Vagina (tissue), 2 donors: ENCODE data around the gene GPANK1. TPM values are rescaled to one million over a fixed set of nuclear protein-coding genes. Genes with fewer than 3 reads are reported as not detected.

Experiments
- DNase-seq, 2 donors: peaks; one replicate each; pipeline ENCODE4 v3.0.0-alpha.2; 2017; ENCODE audit errors: extremely low spot score in 2 of 2
- H3K27ac ChIP-seq: fragments of 200-600 bp; sonication (generic); one replicate; pipeline ENCODE4 v1.5.1; 2019
- H3K27me3 ChIP-seq: fragments of 200-600 bp; sonication (generic); one replicate; pipeline ENCODE4 v1.5.1; 2019
- H3K36me3 ChIP-seq, 2 donors: fragments of 200-600 bp; sonication (generic); one replicate each; pipeline ENCODE4 v1.5.1; 2017 to 2019
- H3K4me1 ChIP-seq: fragments of 200-600 bp; sonication (generic); one replicate; pipeline ENCODE4 v1.5.1; 2019
- H3K4me3 ChIP-seq, 2 donors: fragments of 200-600 bp; sonication (generic); 1 replicate in 1 of 2; 2 replicates in 1 of 2; pipeline ENCODE4 v1.5.1; 2016 to 2019
- H3K9me3 ChIP-seq: fragments of 200-600 bp; sonication (generic); one replicate; pipeline ENCODE4 v1.5.1; 2019
- POLR2A ChIP-seq, 2 donors: fragments of 450-650 bp; IDR thresholded peaks; one replicate each; pipeline ENCODE4 v1.6.1; 2017; ENCODE audit warnings: antibody characterized with exemption in 2 of 2, mild to moderate bottlenecking in 2 of 2, moderate library complexity in 2 of 2
- POLR2AphosphoS5 ChIP-seq, 2 donors: sonication (generic); formaldehyde crosslinking; IDR thresholded peaks; one replicate each; pipeline ENCODE4 v1.9.0; 2017; ENCODE audit warnings: antibody characterized with exemption in 2 of 2, mild to moderate bottlenecking in 2 of 2, low read depth in 1 of 2; ENCODE audit not compliant: insufficient read depth in 1 of 2
- intact Hi-C: fragments of 100-400 bp; cut with DNase I; formaldehyde crosslinking; loops from one replicate; pipeline ENCODE4 v1.15.1; 2023
- microRNA-seq: library from miRNA; unstranded; fragments of <30 nt; microRNA quantifications from one replicate; pipeline ENCODE4, GENCODE V29; 2017; ENCODE audit warnings: borderline number of aligned reads, borderline replicate concordance
- small RNA-seq: library from RNA; depleted of rRNA; stranded (forward); fragments of <200 nt; gene quantifications from one replicate; pipeline ENCODE3, GENCODE V24; 2016
- total RNA-seq: library from RNA; depleted of rRNA; stranded (reverse); fragments of >200 nt; gene quantifications from one replicate; pipeline ENCODE4 v1.2.3, GENCODE V29; 2016
- TF ChIP-seq, protein P1 (sequence below), 3 experiments: fragments of 450-650 bp in 2 of 3; fragments of 200-600 bp in 1 of 3; sonication (generic) in 1 of 3; IDR thresholded peaks; one replicate each; pipeline ENCODE4 v1.5.1; 2017 to 2019; ENCODE audit warnings: antibody characterized with exemption in 3 of 3, mild to moderate bottlenecking in 2 of 3, moderate library complexity in 2 of 3

GPANK1 gene
- total RNA-seq, 1 donor from 2014 or later: 16.9 TPM

DNA sequence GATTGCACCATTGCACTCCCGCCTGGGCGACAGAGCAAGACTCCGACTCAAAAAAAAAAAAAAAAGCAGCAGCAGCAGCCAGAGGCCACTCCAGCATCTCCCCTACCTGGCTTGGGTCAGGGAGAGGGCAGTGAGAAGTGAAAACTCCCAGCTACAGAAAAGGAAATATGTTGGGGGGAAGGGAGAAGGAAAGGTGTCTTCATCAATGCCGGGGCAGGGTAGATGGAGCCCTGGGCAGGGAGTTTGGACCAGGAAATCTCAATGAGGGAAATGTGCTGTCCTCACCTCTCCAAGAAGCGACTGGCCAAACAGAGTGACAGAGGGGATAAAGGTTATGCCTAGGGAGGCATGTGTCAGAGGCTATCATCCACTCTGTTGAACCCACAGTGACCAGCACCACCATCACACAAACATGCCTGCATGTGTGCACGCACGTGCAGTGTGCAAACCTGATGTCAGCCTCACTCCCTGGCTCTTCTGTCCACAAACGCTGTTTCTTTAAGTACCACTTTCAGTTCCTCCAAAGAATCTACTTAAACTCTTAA lies 50.6 kb downstream of the GPANK1 start:
- Histone ChIP-seq H3K27me3 (no peaks in the 10 kb centered on the region), H3K9me3 (no peaks in the 10 kb centered on the region), H3K36me3 (no peaks in the 10 kb centered on the region), H3K4me3 (no peak overlapping the region), H3K27ac (no peak overlapping the region), H3K4me1 (no peaks in the 10 kb centered on the region)
- DNase-seq: no peak
- intact Hi-C loops: no loop called here
- TF ChIP-seq POLR2AphosphoS5 (IDR thresholded peaks at IDR 0.05; ENCODE audit: insufficient read depth in 1 of 2, low read depth in 1 of 2) (no peak), POLR2A (IDR thresholded peaks at IDR 0.05) (no peak)
- TF ChIP-seq, protein P1, sequence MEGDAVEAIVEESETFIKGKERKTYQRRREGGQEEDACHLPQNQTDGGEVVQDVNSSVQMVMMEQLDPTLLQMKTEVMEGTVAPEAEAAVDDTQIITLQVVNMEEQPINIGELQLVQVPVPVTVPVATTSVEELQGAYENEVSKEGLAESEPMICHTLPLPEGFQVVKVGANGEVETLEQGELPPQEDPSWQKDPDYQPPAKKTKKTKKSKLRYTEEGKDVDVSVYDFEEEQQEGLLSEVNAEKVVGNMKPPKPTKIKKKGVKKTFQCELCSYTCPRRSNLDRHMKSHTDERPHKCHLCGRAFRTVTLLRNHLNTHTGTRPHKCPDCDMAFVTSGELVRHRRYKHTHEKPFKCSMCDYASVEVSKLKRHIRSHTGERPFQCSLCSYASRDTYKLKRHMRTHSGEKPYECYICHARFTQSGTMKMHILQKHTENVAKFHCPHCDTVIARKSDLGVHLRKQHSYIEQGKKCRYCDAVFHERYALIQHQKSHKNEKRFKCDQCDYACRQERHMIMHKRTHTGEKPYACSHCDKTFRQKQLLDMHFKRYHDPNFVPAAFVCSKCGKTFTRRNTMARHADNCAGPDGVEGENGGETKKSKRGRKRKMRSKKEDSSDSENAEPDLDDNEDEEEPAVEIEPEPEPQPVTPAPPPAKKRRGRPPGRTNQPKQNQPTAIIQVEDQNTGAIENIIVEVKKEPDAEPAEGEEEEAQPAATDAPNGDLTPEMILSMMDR (IDR thresholded peaks at IDR 0.05): no peak

Small RNA genes lying within 50 kb of the gene (microRNA-seq; reads per million reads assigned to microRNA genes)
- gene MIR4646 (not detected), gene MIR6832 (not detected)

Small RNA genes lying within 50 kb of the gene (small RNA-seq; reads per million reads assigned to genes)
- gene MIR4646 (not detected), gene MIR6832 (not detected), gene RF00019 (not detected), gene SNORA38 (7.8 reads per million, percentile 91 among the genes with 10 or more reads in this experiment), gene UQCRHP1 (not detected)

Other genes with a start within 250 kb of the GPANK1 start
- 3.2 TPM for gene MICB, start 166.9 kb downstream of the GPANK1 start, total RNA-seq
- not detected for gene MCCD1, start 136.0 kb downstream of the GPANK1 start, total RNA-seq
- 299 TPM for gene DDX39B, start 123.0 kb downstream of the GPANK1 start, total RNA-seq
- gene ATP6V1G2, start 118.4 kb downstream of the GPANK1 start, total RNA-seq: 5.4 TPM
- 14.2 TPM for gene NFKBIL1, start 117.4 kb downstream of the GPANK1 start, total RNA-seq
- not detected for gene LTA, start 92.7 kb downstream of the GPANK1 start, total RNA-seq
- gene TNF, start 89.4 kb downstream of the GPANK1 start, total RNA-seq: not detected
- gene LTB, start 82.6 kb downstream of the GPANK1 start, total RNA-seq: 5.4 TPM
- gene LST1, start 78.7 kb downstream of the GPANK1 start, total RNA-seq: not detected
- not detected for gene NCR3, start 72.0 kb downstream of the GPANK1 start, total RNA-seq
- 25.0 TPM for gene AIF1, start 49.8 kb downstream of the GPANK1 start, total RNA-seq
- 74.6 TPM for gene PRRC2A, start 44.3 kb downstream of the GPANK1 start, total RNA-seq
- gene BAG6, start 12.3 kb downstream of the GPANK1 start, total RNA-seq: 139 TPM
- not detected for gene APOM, start 9.1 kb downstream of the GPANK1 start, total RNA-seq
- 15.2 TPM for gene C6orf47, start 4.2 kb downstream of the GPANK1 start, total RNA-seq
- gene CSNK2B, start 1.1 kb upstream of the GPANK1 start, total RNA-seq: 219 TPM
- gene LY6G5B, start 5.0 kb upstream of the GPANK1 start, total RNA-seq: 7.4 TPM
- 1.7 TPM for gene LY6G5C, start 16.1 kb upstream of the GPANK1 start, total RNA-seq
- 53.0 TPM for gene ABHD16A, start 38.3 kb upstream of the GPANK1 start, total RNA-seq
- not detected for gene LY6G6F, start 41.9 kb upstream of the GPANK1 start, total RNA-seq
- gene LY6G6D, start 50.4 kb upstream of the GPANK1 start, total RNA-seq: not detected
- not detected for gene LY6G6C, start 56.7 kb upstream of the GPANK1 start, total RNA-seq
- gene MPIG6B, start 58.4 kb upstream of the GPANK1 start, total RNA-seq: not detected
- gene DDAH2, start 64.3 kb upstream of the GPANK1 start, total RNA-seq: 108 TPM
- 250 TPM for gene CLIC1, start 71.5 kb upstream of the GPANK1 start, total RNA-seq
- gene MSH5, start 75.0 kb upstream of the GPANK1 start, total RNA-seq: 11.0 TPM
- not detected for gene SAPCD1, start 97.7 kb upstream of the GPANK1 start, total RNA-seq
- 0.74 TPM for gene VWA7, start 112.3 kb upstream of the GPANK1 start, total RNA-seq
- gene VARS1, start 130.8 kb upstream of the GPANK1 start, total RNA-seq: 39.8 TPM
- gene LSM2, start 142.0 kb upstream of the GPANK1 start, total RNA-seq: 51.6 TPM
- 0.98 TPM for gene HSPA1L, start 150.3 kb upstream of the GPANK1 start, total RNA-seq
- 345 TPM for gene HSPA1A, start 150.5 kb upstream of the GPANK1 start, total RNA-seq
- 466 TPM for gene HSPA1B, start 162.7 kb upstream of the GPANK1 start, total RNA-seq
- gene NEU1, start 197.8 kb upstream of the GPANK1 start, total RNA-seq: 26.0 TPM
- gene SLC44A4, start 214.0 kb upstream of the GPANK1 start, total RNA-seq: 5.9 TPM
- 45.2 TPM for gene EHMT2, start 232.7 kb upstream of the GPANK1 start, total RNA-seq
- 1.7 TPM for gene ZBTB12, start 237.1 kb upstream of the GPANK1 start, total RNA-seq